Middle frontal gyrus (tissue), 1 donor: ENCODE results near the gene ELP4.

ENCODE experiments used
- DNase-seq: peaks from one replicate; pipeline ENCODE4 v3.0.0-alpha.2; 2015; ENCODE audit warnings: low spot score; ENCODE audit errors: extremely low spot score

Gene ELP4

DNA sequence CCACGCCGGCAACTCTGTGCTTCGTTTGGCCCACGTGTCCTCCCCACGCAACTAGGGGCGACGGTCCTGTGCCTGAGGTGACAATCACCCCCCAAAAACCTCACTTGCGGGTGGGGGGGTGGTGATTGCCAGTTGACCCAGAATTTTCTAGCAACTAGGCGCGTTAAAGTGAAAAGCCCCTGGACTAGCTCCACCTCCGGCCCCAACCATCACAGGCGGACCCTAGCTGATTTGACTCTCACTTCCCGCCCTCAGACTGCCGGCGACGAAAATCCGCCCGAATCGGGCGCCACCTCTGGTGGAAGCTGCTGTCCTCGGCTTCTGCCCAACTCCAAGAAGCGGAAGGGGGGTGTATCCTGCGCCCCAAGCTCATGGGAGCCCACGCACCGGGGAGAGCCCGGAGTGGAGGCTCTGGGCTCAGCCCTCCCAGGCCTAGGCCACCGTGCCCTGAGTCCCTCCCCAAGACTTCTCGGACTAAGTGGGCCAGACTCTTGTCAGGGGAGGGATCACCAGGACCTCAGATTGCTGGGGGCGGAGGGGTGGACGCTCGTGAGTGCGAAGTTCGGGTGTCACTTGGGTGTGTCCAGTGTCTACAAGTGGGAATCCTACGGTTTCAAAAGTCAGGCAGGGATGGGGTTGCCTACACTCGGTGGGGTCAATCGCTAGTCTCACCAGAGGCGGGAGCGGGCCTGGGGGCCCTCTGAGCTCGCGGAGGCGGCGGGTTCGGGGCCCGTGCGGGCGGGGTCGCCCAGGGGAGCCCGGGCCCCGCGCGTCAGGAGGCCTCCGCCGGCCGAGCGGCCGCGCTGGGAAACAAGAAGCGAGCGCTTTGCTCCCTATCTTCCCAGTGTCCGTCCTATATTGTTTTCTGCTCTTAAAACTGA is 289.2 kb downstream of the ELP4 start:
- no peak for DNase-seq

DNA sequence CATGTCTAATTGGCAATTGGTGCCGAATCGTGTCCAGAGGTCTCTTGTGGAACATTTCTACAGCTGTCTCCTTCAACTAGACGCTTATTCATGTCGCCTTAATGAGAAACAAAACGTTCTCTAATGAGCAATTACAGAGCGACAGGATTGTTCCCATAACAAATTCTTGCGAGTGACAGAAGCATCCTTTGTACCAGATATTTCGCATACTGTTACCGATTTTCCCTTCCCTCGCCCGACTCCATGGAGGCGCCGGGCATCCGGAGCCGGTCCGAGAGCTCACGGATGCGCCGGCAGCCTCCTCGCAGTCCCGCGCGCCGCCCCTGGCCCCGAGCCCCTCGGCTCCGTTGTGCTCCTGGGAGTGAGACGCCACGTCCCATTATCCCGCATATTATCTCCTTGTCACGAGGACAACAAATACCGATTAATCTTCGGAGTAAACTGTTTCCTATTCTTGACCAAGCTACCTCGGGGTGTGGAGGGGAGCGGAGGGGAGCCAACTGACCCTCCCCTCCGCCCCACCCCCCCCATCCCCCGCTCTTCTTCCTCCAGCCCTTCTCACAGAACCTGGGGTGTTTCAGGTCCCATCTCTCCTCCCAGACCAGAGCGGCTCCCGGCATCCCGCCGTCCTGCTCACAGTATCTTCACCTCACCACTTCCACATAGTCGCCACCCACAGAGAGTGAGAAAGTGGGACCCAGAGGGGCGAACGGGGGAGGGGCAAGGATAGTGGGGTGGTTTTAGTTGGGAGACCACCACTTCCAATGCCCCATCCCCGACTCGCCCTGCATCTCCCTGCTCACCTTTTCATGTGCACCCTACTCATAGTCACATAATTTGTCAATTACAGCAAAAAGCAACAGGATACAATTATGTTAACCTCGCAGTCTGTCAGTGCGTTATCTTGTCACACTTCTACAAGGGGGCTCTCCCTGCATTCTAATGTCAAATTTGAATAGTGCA is 290.1 kb downstream of the ELP4 start:
- no peak for DNase-seq

DNA sequence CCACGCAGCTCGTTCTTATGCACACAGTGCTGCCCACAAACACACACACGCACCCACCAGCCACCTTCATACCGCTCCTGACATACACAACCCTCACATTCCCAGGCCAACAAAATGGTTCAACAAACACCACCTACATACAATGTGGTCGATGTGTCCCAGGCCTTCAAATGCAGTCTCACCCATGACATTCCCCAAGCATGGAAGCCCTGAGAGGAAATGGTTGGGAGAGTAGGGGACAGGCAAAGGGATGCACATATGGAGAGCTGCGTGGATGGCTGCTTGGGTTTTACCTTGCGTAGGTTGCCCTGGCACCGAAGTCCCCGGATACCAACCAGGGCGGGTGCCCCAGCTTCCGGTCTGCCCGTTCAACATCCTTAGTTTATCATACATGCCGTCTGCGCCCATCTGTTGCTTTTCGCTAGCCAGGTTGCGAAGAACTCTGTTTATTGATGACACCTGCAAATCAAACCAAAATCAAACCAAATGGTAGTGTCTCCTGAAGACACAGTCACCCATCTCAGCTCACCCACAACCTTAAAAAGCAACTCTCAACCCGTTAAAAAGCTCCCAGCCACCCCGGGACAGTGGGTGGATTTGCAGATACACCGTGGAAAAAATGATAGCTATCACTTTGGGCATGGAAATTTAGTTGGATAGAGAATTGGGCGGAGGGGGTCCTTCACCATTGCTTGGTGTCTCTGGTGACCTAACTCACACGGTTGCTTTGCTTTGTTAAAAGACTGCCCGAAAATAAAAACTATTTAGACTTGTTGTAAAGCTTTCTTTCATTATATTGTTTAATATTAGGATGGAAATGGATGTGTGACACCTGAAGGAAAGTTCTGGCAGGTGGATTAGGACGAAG is 291.1 kb downstream of the ELP4 start:
- DNase-seq, result no peak

DNA sequence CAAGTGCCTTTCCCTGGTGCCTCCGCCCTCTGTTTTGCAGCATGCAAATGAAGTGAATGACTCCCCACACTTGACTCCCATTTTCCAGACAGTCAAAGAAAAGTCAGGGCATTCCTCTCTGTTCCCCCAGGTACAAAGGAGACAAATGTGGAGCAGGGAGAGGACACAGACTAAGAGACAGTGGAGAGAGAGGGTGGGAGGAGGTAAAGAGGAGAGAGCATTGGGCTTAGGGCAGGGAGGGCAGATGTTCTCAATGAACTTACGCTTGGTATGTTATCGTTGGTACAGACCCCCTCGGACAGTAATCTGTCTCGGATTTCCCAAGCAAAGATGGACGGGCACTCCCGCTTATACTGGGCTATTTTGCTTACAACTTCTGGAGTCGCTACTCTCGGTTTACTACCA is 291.7 kb downstream of the ELP4 start:
- DNase-seq, result no peak

DNA sequence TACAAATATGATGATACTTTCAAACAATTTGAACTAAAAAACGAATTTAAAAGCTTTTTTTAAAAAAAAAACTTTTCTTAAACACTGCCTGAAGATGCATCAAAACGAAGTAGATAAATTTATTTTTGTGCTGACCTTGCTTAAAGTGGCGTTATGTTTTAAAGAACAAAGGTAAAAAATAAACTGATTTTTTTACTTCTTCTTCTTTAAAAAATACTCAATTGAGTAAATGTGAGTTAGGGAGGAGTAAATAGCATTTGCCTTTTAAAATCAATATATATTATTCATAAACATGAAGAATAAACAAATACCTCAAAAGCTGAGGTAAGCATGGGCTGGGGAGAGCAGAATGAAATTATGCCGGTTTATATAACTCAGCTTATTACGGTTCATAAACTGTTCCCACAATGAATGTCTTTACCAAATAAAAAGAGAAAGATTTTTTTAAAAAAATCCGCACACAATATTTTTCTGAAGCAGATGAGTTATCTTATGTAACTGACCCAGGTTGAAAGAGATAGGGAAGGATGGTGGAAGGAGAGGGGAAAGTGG is 292.5 kb downstream of the ELP4 start:
- no peak for DNase-seq

DNA sequence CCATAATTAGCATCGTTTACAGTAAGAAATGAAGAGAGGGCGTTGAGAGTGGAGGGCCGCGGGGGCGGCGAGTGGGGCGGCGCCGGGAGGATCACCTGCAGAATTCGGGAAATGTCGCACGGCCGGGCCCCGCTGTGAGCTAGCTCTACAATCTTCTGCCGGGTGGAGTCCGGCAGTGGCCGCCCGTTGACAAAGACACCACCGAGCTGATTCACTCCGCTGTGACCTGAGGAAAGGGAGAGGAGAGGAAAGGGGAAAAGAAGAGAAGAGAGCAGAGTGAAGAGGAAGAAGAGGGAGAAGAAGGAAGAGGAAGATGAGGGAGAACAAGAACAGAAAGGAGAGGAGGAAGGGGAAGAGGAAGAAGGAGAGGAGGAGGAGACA is 293.0 kb downstream of the ELP4 start:
- DNase-seq, result no peak

DNA sequence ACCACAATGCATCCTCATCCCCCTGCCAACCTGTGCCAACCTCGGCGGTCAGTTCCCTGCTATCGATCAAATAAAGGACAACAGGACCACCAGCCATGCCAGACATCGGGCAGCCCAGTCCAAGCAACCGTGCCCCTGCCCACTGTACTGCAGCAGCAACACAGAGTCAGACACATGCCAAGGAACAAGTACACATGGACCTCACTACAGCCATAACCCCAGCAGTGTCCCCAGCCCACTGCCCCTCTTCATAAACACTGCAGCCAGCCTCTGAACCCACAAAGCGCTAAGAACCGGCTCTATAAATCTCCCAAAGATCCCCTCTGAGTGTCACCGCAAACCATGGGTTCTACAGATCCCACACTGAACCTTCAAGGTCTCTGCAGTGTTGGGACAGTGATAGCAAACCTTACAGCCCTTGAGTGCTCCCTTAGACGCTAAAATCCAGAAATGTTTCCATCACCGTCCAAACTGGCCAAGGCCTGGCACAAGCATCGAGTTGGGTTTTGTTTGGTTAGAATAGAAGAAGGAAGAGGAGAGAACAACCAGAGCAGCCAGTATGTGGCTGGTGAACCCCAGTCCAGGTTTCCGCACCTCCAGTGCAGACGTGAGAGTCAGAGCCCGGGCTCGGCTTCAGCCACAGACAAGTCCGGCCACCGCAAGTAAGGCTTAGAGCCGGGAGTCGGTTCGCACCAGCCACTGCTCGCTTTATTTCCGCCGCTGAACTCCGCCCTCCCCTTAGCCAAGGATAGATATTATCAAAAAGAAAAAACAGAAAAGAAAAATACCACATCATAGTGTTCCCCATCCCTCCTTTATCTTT is 293.6 kb downstream of the ELP4 start:
- no peak for DNase-seq

DNA sequence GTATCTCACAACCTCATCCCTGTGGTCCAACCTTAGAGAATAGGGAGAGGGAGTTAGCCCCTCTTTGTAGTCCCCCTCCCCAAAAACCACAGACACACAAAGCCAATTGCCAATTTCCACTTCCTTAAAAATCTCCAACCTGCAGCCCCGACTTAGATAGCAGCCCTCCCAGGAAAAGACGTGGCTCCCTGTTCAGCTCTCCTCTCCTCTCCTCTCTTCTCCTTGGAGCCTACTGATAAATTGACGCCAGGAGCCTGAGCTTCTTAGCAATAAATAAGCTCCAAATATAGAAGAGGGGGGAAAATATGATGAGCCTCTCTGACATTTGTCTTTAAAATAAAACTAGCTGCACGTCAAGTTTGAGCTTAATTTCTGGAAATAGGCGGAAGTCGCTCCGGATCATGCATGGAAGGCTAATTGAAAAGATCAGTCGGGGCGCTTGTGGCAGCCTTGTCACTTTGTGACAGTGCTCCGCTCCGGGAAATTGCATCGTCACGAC is 294.3 kb downstream of the ELP4 start:
- DNase-seq, result no peak

DNA sequence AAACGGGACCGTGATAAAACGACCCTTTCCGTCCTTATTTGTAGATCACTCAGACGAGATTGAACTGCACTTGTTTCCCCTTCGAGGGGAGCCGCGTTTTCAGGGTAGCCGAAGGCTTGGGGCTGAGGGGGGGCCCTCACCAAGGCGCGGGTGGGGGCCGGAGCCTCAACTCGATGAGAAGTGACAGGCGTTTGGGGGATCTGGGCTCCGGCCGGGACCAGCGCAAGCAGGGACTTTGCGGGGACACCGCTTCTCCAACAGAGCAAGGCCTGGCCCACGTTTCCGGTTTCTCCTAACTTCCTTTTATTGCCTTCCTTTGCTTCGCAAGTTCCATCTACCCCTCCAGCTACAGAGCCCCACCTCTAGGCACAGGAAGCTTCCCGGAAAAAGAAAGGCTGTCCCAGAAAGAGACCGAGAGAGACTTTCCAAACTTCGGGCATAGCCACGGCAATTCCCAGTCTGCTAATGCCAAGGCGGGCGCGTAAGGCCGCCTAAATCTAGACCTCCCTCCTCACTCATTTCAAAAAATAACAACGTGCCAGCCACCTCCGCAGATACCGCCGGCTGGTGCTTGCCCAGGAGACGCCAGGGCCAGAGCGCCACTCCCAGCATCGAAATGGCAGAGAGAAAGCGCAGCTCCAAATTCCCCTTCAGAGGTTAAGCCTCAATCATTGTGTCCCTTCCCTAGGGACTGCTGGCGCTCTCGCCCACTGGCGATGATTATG is 294.9 kb downstream of the ELP4 start:
- no peak for DNase-seq

DNA sequence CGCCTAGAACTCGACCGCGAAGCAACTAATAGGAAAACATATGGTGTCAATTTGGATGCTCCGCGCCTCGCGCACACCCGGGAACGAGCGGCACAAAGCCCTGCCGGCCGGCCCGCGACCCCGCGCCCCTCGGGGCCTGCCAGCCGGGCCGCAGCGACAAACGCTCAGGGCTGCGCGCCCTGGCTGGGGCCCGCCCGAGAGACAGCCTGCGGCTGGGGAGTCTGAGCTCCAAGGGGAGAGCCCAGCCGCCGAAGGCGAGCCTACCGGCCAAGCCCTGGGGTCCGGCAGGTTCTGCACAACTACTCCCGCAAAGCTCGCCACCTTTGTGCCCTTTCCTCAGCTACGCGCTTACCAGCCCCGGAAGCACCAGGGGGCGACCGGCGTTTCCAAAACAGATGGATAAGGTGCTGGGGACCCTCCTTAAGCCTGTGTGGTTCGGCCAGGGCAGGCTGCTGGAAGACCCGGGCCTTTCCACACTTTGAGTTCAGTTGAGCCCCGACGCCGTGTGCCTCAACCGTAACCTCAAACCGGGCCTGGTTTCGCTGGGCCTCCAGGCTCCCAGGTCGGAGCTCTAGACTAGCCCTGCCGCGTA is 295.6 kb downstream of the ELP4 start:
- DNase-seq, result no peak

DNA sequence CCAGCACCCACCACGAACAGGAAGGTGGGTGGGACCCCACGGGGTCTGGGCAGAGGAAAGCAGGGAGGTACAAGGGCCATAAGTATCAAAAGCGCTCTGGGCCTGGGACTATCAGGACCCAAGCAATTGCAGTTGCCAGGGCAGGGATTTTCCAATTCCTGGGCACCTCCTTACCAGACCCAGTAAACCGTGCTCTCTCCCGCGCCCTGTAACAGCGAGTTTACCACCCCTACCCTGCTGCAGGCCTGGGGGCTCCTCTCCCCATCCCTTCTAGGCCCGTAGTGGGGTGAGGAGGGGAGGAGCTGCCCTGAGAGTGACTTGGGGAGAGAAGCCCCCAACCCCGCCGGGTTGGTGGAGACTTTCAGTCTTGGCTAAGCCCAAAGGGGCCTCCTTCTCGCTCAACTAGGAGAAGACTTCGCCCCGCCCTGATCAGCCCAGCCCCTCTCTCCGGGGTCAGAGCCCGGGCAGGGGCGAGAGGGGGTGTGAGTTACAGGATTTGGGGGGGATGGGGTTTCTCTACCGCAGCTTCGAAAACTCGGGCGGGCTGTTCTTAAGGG is 296.1 kb downstream of the ELP4 start:
- no peak for DNase-seq

DNA sequence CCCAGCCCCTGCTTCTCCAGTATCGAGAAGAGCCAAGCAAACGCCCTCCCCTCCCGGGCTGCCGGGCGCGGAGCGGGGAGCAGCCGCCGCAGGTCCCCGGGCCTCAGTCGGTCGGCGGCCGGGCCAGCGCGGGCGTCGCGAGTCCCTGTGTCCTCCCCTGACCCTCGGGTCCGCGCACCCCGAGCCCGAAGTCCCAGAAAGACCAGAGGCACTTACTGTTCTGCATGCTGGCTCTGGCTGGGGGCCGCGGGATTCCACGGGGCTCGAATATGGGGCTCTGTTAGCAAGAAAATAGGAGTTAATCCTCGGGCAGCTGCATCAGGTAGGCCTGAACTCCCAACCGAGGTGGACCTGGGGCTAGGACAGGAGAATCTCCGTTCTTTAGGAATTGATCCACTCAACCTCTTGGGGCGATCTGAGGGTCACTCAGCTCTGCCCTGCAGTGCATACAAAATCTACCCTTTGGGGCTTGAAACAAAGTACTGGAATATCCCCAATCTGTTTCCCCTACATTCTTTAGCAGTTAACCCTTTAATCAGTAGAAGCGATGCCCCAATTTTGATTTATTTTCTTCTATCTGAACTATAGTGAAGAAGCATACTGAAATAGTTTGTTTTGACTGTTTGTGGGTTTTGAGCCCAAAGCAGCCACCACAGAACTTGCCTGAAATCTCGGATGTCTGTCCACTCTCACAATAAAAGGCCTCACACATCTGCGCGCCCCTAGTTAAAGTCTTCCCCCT is 296.8 kb downstream of the ELP4 start:
- no peak for DNase-seq

DNA sequence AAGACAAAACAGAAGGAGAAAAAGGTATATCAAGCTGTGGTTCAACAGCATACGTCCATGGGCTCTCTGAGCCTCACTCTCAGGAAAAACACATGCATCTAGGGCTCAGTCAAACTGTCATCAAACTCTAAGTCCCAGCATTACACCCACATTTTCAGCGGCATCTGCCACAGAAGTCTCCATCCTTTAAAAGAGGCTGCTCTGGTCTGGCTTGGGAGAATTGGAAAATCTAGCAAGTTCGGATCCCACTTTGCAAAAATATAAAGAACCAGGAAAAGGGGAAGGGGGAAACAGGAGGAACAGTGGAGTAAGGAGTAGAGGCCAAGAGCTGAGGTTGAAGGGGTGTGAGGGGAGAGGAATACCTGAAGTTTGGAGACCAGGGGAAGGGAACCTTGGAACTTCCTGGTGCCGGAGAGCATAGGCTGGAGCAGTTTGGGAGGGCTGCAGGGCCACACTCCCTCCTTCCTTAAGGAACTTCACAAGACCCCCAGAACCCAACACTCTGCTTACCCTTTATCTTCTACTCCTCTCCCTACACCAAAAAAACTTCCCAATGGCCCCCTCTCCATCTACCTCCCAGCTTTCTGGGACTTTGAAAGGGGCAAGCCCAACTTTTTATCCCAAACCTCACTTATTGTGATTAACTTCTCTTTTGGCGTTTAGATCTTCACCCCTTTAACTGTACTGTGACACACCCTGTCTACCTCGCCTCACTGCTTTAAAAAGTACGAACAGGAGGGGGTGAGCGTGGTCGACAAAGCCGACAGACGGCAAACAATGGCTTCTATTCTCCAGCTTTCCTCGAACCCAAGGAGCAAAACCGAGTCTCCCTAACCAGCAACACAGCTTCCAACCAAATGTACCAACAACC is 297.6 kb downstream of the ELP4 start:
- no peak for DNase-seq

DNA sequence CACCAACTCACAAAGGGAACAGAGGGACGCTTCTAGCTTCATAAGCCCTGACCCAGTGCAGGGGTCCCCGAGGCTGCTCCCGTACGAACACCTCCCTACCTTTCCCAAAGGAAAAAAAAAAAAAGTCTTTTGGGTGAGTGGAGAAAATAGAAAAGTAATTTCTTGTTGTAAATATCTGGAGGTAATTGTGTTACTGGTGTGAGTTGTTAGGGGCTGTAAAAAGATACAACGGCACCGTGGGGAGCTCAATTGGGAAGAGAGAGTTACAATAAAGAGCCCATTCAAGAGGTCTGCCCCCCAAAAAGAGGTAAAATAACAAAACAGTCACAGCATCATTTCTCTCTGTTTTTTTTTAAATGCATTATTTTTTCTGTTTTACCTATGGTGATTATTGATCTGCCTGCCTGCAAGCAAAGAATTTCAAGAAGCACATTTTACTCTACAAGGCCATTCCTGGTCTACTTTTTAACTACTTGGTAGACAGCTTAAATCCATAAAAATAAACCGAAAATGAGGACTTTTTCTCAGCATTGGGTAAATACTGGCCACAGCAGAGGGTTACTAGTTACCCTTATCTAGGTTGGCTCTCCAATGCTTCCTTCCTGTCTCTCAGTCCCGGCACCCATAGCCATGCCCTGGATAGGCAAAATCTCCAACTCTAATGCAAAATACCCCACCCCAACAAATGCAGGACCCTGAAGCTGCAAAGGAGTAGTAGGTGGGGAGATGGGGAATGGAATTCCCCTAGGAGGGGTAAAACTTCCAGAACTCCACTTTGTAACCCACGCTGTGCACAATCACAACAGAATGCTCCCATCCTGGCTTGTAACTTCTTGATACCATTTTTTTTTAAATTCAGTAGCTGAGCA is 298.5 kb downstream of the ELP4 start:
- DNase-seq, result no peak

DNA sequence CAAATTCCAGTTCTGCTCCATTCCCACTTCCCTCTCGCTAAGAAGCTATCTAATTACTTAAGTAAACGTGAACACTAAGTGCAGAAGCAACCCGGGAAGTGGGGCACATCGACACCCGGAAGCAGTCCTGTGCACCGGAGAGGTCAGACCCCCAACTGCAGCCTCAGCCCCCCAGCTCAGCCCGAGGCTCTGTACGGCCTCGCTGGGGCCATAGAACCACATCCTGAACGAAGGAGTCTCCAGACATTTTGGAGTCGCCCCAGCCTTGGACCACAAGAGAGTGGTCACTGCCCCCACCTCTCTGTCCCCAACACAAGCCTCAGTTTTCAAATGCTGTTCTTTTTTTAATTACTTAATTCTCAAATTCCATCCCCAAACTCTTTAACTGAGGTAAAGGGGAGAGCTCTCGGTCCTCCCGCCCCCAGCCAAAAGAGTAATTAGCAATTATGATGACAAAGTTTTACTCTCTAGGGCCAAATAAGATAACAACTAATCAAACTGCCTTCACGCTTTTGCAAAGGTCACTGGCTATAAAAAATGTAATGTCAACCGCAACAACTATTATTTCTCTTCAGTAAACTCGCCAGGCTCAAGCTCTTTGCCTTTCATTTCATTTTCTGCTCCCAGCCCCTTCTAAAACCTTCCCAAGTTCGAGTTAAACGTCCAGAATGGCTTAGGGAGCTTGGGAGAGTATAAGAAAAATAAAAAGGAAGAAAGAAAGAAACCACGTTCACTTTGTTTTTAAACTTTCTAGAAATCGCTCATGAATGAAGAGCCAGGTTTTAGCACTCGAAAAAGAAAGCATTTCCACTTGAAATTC is 299.4 kb downstream of the ELP4 start:
- no peak for DNase-seq
